ENCODE data around the gene IL16. TPM values are rescaled to one million over a fixed set of nuclear protein-coding genes. Genes with fewer than 3 reads are reported as not detected.

Gene IL16
- total RNA-seq, 1 donor from 2014 or later: 0.12 TPM

DNA sequence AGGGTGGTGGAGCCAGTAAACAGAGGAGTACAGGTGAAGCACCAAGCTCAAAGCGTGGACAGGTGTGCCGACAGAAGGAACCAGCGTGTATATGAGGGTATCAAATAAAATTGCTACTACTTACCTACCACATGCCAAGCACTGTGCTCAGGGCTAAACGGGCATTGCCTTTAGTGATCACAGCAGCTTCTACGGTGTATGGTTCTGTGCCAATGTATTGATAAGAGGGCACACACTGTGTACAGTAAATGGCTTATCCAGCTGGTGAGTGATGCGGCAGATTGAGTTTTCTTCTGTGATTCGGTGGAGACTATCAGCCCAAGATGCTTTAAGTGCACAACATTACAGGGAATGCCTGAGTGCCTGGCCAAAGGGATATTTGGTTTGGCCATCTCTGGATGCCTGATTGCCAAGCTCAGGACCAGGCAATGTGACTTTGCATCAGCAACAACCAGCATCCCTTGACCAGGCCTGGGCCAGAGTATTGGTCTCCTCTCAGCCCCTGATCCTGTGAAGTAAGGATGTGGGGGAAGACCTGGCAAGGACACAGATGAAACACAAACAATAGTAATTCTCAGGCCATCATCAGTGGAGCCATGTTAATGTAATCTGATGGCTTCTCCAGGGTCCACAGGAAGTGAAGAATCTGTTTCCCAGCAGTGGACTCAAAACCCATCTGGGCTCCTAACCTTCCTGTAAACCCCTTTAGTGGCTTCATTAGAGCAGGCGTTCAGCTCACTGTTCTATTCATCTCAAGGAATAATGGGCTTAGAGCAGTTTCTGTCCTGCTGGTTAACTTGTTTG, 113.2 kb downstream of the IL16 start:
- DNase-seq (ENCODE audit: low read depth): no peak
- no peak for TF ChIP-seq CTCF (conservative IDR thresholded peaks at IDR 0.05; ENCODE audit: low read depth, low read length)
- no peak overlapping the region for H3K4me3 ChIP-seq (ENCODE audit: low read depth, low read length)

- TF ChIP-seq CTCF (conservative IDR thresholded peaks at IDR 0.05; ENCODE audit: low read depth, low read length): no peak
- no peak for DNase-seq (ENCODE audit: low read depth)
- H3K4me3 ChIP-seq (ENCODE audit: low read depth, low read length): no peak overlapping the region
Measured at GRCh38 chr15:81310480-81310879, 113.8 kb downstream of the IL16 start.

- DNase-seq (ENCODE audit: low read depth): no peak
- H3K4me3 ChIP-seq (ENCODE audit: low read depth, low read length): no peak overlapping the region
- TF ChIP-seq CTCF (conservative IDR thresholded peaks at IDR 0.05; ENCODE audit: low read depth, low read length): no peak
Measured at GRCh38 chr15:81311752-81312464, 115.2 kb downstream of the IL16 start.

GRCh38 chr15:81312790-81313543, 116.3 kb downstream of the IL16 start:
- H3K4me3 ChIP-seq (ENCODE audit: low read depth, low read length): no peak overlapping the region
- no peak for TF ChIP-seq CTCF (conservative IDR thresholded peaks at IDR 0.05; ENCODE audit: low read depth, low read length)
- DNase-seq (ENCODE audit: low read depth): peak; percentile 94

GRCh38 chr15:81313686-81314085, 117.0 kb downstream of the IL16 start:
- TF ChIP-seq CTCF (conservative IDR thresholded peaks at IDR 0.05; ENCODE audit: low read depth, low read length): no peak
- H3K4me3 ChIP-seq (ENCODE audit: low read depth, low read length): no peak overlapping the region
- no peak for DNase-seq (ENCODE audit: low read depth)

GRCh38 chr15:81314378-81314777, 117.7 kb downstream of the IL16 start:
- no peak for TF ChIP-seq CTCF (conservative IDR thresholded peaks at IDR 0.05; ENCODE audit: low read depth, low read length)
- H3K4me3 ChIP-seq (ENCODE audit: low read depth, low read length): no peak overlapping the region
- DNase-seq (ENCODE audit: low read depth): no peak

Measured in epithelial cell of proximal tubule (primary cell).